ENCODE measurements around the gene C2CD4D. TPM values are rescaled to one million over a fixed set of nuclear protein-coding genes. Genes with fewer than 3 reads are reported as not detected.

Gene C2CD4D
- polyA plus RNA-seq, 2 of the 4 experiments (the other 2 are of a cell fraction) = not detected

- TF ChIP-seq, protein P1, sequence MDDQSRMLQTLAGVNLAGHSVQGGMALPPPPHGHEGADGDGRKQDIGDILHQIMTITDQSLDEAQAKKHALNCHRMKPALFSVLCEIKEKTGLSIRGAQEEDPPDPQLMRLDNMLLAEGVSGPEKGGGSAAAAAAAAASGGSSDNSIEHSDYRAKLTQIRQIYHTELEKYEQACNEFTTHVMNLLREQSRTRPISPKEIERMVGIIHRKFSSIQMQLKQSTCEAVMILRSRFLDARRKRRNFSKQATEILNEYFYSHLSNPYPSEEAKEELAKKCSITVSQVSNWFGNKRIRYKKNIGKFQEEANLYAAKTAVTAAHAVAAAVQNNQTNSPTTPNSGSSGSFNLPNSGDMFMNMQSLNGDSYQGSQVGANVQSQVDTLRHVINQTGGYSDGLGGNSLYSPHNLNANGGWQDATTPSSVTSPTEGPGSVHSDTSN (IDR thresholded peaks at IDR 0.05) = no peak
- TF ChIP-seq NR3C1 (IDR thresholded peaks at IDR 0.05) (no peak), RNF2 (IDR thresholded peaks at IDR 0.05; ENCODE audit: borderline replicate concordance, low read depth) (no peak), KDM5A (IDR thresholded peaks at IDR 0.05) (no peak), HOXB13 (CRISPR knock-in tag; IDR thresholded peaks at IDR 0.05; ENCODE audit: low read depth) (no peak), POLR2A (IDR thresholded peaks at IDR 0.05; ENCODE audit: low read length) (no peak), ZNF302 (CRISPR knock-in tag; IDR thresholded peaks at IDR 0.05) (no peak)
- TF ChIP-seq, protein P2, sequence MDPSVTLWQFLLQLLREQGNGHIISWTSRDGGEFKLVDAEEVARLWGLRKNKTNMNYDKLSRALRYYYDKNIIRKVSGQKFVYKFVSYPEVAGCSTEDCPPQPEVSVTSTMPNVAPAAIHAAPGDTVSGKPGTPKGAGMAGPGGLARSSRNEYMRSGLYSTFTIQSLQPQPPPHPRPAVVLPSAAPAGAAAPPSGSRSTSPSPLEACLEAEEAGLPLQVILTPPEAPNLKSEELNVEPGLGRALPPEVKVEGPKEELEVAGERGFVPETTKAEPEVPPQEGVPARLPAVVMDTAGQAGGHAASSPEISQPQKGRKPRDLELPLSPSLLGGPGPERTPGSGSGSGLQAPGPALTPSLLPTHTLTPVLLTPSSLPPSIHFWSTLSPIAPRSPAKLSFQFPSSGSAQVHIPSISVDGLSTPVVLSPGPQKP (IDR thresholded peaks at IDR 0.05; ENCODE audit: low read depth, low read length) = no peak
Measured at GRCh38 chr1:151882466-151882865, 42.8 kb upstream of the C2CD4D start (continued).

- H3K4me1 ChIP-seq = no peaks in the 10 kb centered on the region
Measured at GRCh38 chr1:151881479-151881878, 41.9 kb upstream of the C2CD4D start.

GRCh38 chr1:151875419-151876097, 35.9 kb upstream of the C2CD4D start:
- Histone ChIP-seq H3K27ac (no peak overlapping the region), H3K4me1 (no peaks in the 10 kb centered on the region), H3K9me3 (no peaks in the 10 kb centered on the region), H3K4me2 (no peak overlapping the region), H3K4me3 (no peak overlapping the region)
- POLR2A ChIA-PET = interaction anchor here (1.6 kb wide), 1 partner anchor 34 kb away, joined by 6 read pairs; the partner anchor contains the start of gene THEM4
- ATAC-seq (no peak), FAIRE-seq (no peak), DNase-seq (ENCODE audit: low read depth in 1 of 2, low spot score in 1 of 2) (no peak)
- WGBS (ENCODE audit: missing lambda C conversion rate) = 100% methylated on average over 1 of the region's 1 CpG
- CTCF ChIA-PET = interaction anchor here (1.0 to 1.1 kb wide), 2 partner anchors 17 to 27 kb away, joined by 3 to 4 read pairs; no protein-coding TSS in a partner anchor
- TF ChIP-seq, protein P3, sequence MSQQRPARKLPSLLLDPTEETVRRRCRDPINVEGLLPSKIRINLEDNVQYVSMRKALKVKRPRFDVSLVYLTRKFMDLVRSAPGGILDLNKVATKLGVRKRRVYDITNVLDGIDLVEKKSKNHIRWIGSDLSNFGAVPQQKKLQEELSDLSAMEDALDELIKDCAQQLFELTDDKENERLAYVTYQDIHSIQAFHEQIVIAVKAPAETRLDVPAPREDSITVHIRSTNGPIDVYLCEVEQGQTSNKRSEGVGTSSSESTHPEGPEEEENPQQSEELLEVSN (IDR thresholded peaks at IDR 0.05; ENCODE audit: borderline replicate concordance, low read depth) = no peak
- TF ChIP-seq ATOH8 (CRISPR knock-in tag; IDR thresholded peaks at IDR 0.05; ENCODE audit: low read depth) = no peak
- TF ChIP-seq MAX (IDR thresholded peaks at IDR 0.05) = no peak
- no peak for TF ChIP-seq JUN (IDR thresholded peaks at IDR 0.05)
- TF ChIP-seq RARB (CRISPR knock-in tag; IDR thresholded peaks at IDR 0.05) = no peak
- no peak for TF ChIP-seq FOXS1 (CRISPR knock-in tag; IDR thresholded peaks at IDR 0.05)
- no peak for TF ChIP-seq NPAS2 (CRISPR knock-in tag; IDR thresholded peaks at IDR 0.05; ENCODE audit: borderline replicate concordance)
- TF ChIP-seq, protein P2 (IDR thresholded peaks at IDR 0.05; ENCODE audit: low read depth, low read length) = no peak
- no peak for TF ChIP-seq HOXA7 (CRISPR knock-in tag; IDR thresholded peaks at IDR 0.05)
- no peak for TF ChIP-seq TP53 (CRISPR knock-in tag; IDR thresholded peaks at IDR 0.05)
- no peak for TF ChIP-seq MAFK (IDR thresholded peaks at IDR 0.05; ENCODE audit: partially characterized antibody)
- TF ChIP-seq ZSCAN20 (CRISPR knock-in tag; IDR thresholded peaks at IDR 0.05) = no peak
- no peak for TF ChIP-seq ZNF302 (CRISPR knock-in tag; IDR thresholded peaks at IDR 0.05)
- no peak for TF ChIP-seq RCOR1 (IDR thresholded peaks at IDR 0.05; ENCODE audit: low read depth, low read length)
- no peak for TF ChIP-seq HMGXB4 (CRISPR knock-in tag; IDR thresholded peaks at IDR 0.05; ENCODE audit: borderline replicate concordance)
- no peak for TF ChIP-seq HOXB5 (CRISPR knock-in tag; IDR thresholded peaks at IDR 0.05)
- no peak for TF ChIP-seq BHLHE40 (IDR thresholded peaks at IDR 0.05; ENCODE audit: low read depth, low read length)
- no peak for TF ChIP-seq SMC3 (IDR thresholded peaks at IDR 0.05)

More at GRCh38 chr1:151881479-151881878, 41.9 kb upstream of the C2CD4D start:
- no peak overlapping the region for H3K27ac ChIP-seq
- H3K4me2 ChIP-seq = no peak overlapping the region
- no peak for DNase-seq (ENCODE audit: low read depth in 1 of 2, low spot score in 1 of 2)
- FAIRE-seq = no peak
- POLR2A ChIA-PET = interaction anchor here (0.9 kb wide), 1 partner anchor 28 kb away, joined by 3 read pairs; the partner anchor contains the start of gene THEM4
- WGBS (ENCODE audit: missing lambda C conversion rate) = 49% methylated on average over 2 of the region's 2 CpGs
- CTCF ChIA-PET = interaction anchor here (1.4 to 1.9 kb wide), 3 partner anchors 16 to 132 kb away, joined by 3 to 6 read pairs (median 6); no protein-coding TSS in a partner anchor
- H3K9me3 ChIP-seq = no peaks in the 10 kb centered on the region
- no peak overlapping the region for H3K4me3 ChIP-seq
- TF ChIP-seq MAZ (IDR thresholded peaks at IDR 0.05; ENCODE audit: borderline replicate concordance, low read depth, low read length) (no peak), KDM5A (IDR thresholded peaks at IDR 0.05) (no peak), MAX (IDR thresholded peaks at IDR 0.05) (no peak), MYC (IDR thresholded peaks at IDR 0.05; ENCODE audit: borderline replicate concordance, low read length) (no peak), KDM1A (IDR thresholded peaks at IDR 0.05; ENCODE audit: low read depth) (no peak), GATA3 (IDR thresholded peaks at IDR 0.05; ENCODE audit: borderline replicate concordance) (no peak), CBX2 (IDR thresholded peaks at IDR 0.05; ENCODE audit: borderline replicate concordance, low read depth) (no peak), SMC3 (IDR thresholded peaks at IDR 0.05) (no peak), RNF2 (IDR thresholded peaks at IDR 0.05; ENCODE audit: borderline replicate concordance, low read depth) (no peak), NR3C1 (IDR thresholded peaks at IDR 0.05) (no peak)
- no peak for ATAC-seq
